ENCODE measurements around the gene LENG9. TPM values are rescaled to one million over a fixed set of nuclear protein-coding genes. Genes with fewer than 3 reads are reported as not detected.
A peak's percentile ranks its signal among the peaks of the same experiment; 100 is the strongest.

LENG9 gene
- total and polyA plus RNA-seq, 2 of the 13 experiments (the other 11 are each of a cell fraction or from before 2014, with no cell fraction given): 0.75 to 2.9 TPM

DNA sequence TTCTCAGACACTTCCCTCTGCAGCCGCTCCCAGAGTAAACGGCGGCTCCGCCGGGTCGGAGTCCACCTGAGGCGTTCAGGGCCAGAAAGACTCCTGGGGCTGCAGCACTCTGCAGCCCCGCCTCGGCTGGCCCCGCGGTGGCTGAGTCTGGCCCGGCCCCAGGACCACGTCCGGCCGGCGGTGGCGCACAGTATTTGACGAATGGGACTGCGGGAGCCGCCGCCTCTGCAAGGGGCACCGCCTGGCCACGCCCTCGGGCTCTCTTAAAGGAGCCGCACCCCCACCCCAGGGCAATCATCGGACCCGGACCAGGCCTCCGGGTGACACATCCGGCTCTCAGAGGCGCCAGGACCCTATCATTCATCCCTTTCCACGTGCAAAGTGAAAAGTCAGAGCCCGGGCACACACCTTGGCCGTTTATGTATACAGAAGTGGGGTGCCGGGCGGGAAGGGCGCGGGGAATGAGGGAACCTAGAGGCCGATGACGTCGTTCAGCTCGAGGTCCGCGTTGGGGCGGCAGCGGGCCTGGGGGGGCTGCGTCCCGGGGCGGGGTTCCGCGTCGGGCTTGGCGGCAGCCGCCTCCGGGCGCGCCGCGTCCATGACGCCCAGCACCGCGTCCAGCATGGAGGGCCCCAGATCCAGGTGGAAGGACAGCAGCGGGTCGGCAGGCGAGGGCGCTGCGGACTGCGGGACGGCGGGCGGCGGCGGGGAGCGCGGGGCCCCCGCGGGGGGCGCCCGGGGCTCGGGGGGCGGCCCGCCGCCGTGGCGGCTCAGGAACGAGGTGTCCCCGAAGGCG is 1.2 kb upstream of the LENG9 start (continued):
- TF ChIP-seq FOXO1 (CRISPR knock-in tag; IDR thresholded peaks at IDR 0.05): no peak
- TF ChIP-seq STAG1 (CRISPR knock-in tag; IDR thresholded peaks at IDR 0.05): no peak
- 0 out of 2 replicates have a peak, but pooled peaks have one; percentile 30 for TF ChIP-seq NFYB (CRISPR knock-in tag; IDR thresholded peaks at IDR 0.05)
- TF ChIP-seq POLR2A (IDR thresholded peaks at IDR 0.05; ENCODE audit: insufficient read depth in 1 of 2, low read depth in 2 of 2, low read length in 2 of 2): peak; percentile 60 to 62; a peak in 2 of 4 replicates
- TF ChIP-seq, protein P1, sequence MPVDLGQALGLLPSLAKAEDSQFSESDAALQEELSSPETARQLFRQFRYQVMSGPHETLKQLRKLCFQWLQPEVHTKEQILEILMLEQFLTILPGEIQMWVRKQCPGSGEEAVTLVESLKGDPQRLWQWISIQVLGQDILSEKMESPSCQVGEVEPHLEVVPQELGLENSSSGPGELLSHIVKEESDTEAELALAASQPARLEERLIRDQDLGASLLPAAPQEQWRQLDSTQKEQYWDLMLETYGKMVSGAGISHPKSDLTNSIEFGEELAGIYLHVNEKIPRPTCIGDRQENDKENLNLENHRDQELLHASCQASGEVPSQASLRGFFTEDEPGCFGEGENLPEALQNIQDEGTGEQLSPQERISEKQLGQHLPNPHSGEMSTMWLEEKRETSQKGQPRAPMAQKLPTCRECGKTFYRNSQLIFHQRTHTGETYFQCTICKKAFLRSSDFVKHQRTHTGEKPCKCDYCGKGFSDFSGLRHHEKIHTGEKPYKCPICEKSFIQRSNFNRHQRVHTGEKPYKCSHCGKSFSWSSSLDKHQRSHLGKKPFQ (CRISPR knock-in tag; IDR thresholded peaks at IDR 0.05; ENCODE audit: insufficient replicate concordance): no peak
- TF ChIP-seq, protein P2, sequence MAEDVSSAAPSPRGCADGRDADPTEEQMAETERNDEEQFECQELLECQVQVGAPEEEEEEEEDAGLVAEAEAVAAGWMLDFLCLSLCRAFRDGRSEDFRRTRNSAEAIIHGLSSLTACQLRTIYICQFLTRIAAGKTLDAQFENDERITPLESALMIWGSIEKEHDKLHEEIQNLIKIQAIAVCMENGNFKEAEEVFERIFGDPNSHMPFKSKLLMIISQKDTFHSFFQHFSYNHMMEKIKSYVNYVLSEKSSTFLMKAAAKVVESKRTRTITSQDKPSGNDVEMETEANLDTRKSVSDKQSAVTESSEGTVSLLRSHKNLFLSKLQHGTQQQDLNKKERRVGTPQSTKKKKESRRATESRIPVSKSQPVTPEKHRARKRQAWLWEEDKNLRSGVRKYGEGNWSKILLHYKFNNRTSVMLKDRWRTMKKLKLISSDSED (CRISPR knock-in tag; IDR thresholded peaks at IDR 0.05): no peak
- TF ChIP-seq ARNT (IDR thresholded peaks at IDR 0.05): no peak
- TF ChIP-seq PHF8 (CRISPR knock-in tag; IDR thresholded peaks at IDR 0.05): peak; percentile 71
- TF ChIP-seq, protein P3, sequence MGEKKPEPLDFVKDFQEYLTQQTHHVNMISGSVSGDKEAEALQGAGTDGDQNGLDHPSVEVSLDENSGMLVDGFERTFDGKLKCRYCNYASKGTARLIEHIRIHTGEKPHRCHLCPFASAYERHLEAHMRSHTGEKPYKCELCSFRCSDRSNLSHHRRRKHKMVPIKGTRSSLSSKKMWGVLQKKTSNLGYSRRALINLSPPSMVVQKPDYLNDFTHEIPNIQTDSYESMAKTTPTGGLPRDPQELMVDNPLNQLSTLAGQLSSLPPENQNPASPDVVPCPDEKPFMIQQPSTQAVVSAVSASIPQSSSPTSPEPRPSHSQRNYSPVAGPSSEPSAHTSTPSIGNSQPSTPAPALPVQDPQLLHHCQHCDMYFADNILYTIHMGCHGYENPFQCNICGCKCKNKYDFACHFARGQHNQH (CRISPR knock-in tag; IDR thresholded peaks at IDR 0.05): no peak; the same call in 1 of the 2 replicates
- no peak for TF ChIP-seq ZNF30 (CRISPR knock-in tag; IDR thresholded peaks at IDR 0.05)
- no peak for TF ChIP-seq SMAD3 (CRISPR knock-in tag; IDR thresholded peaks at IDR 0.05)
- TF ChIP-seq PCBP1 (IDR thresholded peaks at IDR 0.05; ENCODE audit: borderline replicate concordance, low read depth, low read length): 0 out of 2 replicates have a peak, but pooled peaks have one; percentile 70
- TF ChIP-seq, protein P4, sequence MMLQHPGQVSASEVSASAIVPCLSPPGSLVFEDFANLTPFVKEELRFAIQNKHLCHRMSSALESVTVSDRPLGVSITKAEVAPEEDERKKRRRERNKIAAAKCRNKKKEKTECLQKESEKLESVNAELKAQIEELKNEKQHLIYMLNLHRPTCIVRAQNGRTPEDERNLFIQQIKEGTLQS (CRISPR knock-in tag; IDR thresholded peaks at IDR 0.05): no peak
- no peak for TF ChIP-seq ZMYM2 (CRISPR knock-in tag; IDR thresholded peaks at IDR 0.05)
- TF ChIP-seq NFE2L2 (IDR thresholded peaks at IDR 0.05; ENCODE audit: low read length): no peak
- no peak for TF ChIP-seq RORA (CRISPR knock-in tag; IDR thresholded peaks at IDR 0.05)
- TF ChIP-seq ZC3H13 (CRISPR knock-in tag; IDR thresholded peaks at IDR 0.05): no peak
- TF ChIP-seq SP4 (CRISPR knock-in tag; IDR thresholded peaks at IDR 0.05): no peak; the same call in 1 of the 2 replicates
- TF ChIP-seq ZNF292 (CRISPR knock-in tag; IDR thresholded peaks at IDR 0.05; ENCODE audit: borderline replicate concordance, low read depth): no peak
- TF ChIP-seq, protein P5, sequence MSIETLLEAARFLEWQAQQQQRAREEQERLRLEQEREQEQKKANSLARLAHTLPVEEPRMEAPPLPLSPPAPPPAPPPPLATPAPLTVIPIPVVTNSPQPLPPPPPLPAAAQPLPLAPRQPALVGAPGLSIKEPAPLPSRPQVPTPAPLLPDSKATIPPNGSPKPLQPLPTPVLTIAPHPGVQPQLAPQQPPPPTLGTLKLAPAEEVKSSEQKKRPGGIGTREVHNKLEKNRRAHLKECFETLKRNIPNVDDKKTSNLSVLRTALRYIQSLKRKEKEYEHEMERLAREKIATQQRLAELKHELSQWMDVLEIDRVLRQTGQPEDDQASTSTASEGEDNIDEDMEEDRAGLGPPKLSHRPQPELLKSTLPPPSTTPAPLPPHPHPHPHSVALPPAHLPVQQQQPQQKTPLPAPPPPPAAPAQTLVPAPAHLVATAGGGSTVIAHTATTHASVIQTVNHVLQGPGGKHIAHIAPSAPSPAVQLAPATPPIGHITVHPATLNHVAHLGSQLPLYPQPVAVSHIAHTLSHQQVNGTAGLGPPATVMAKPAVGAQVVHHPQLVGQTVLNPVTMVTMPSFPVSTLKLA (IDR thresholded peaks at IDR 0.05): no peak
- no peak for TF ChIP-seq U2AF2 (IDR thresholded peaks at IDR 0.05; ENCODE audit: low read depth, low read length)
- TF ChIP-seq ETV5 (CRISPR knock-in tag; IDR thresholded peaks at IDR 0.05; ENCODE audit: borderline replicate concordance): peak; percentile 36; the same call in 1 of the 2 replicates
- no peak for TF ChIP-seq NKX3-1 (CRISPR knock-in tag; IDR thresholded peaks at IDR 0.05)
- no peak for TF ChIP-seq KAT2B (IDR thresholded peaks at IDR 0.05; ENCODE audit: borderline replicate concordance, low read depth, low read length)
- TF ChIP-seq ZNF878 (CRISPR knock-in tag; IDR thresholded peaks at IDR 0.05): no peak

All from HepG2 (cell line).